ENCODE results near the gene CPT1A.

CPT1A gene

GRCh38 chr11:68727783-68728182 lies 113.9 kb downstream of the CPT1A start:
- no peak for TF ChIP-seq CTCF (IDR thresholded peaks at IDR 0.05; ENCODE audit: low read depth, low read length)
- no peak for TF ChIP-seq MAX (IDR thresholded peaks at IDR 0.05; ENCODE audit: low read depth, low read length)
- no peak for TF ChIP-seq POLR2A (IDR thresholded peaks at IDR 0.05; ENCODE audit: extremely low read depth, insufficient read length)
- no peak for TF ChIP-seq MYC (IDR thresholded peaks at IDR 0.05; ENCODE audit: low read depth, low read length)
- peak; percentile 34 for DNase-seq (ENCODE audit: low read depth)
- no peak overlapping the region for H3K4me3 ChIP-seq (ENCODE audit: low read depth, low read length)

GRCh38 chr11:68724293-68724692 lies 117.4 kb downstream of the CPT1A start:
- TF ChIP-seq MAX (IDR thresholded peaks at IDR 0.05; ENCODE audit: low read depth, low read length), result peak; percentile 37; the same call in 1 of the 2 replicates
- TF ChIP-seq MYC (IDR thresholded peaks at IDR 0.05; ENCODE audit: low read depth, low read length), result no peak
- H3K4me3 ChIP-seq (ENCODE audit: low read depth, low read length), result no peak overlapping the region
- DNase-seq (ENCODE audit: low read depth), result peak; percentile 70

- H3K4me3 ChIP-seq (ENCODE audit: low read depth, low read length), result no peak overlapping the region
- TF ChIP-seq POLR2A (IDR thresholded peaks at IDR 0.05; ENCODE audit: extremely low read depth, insufficient read length), result no peak
- no peak for TF ChIP-seq CTCF (IDR thresholded peaks at IDR 0.05; ENCODE audit: low read depth, low read length)
- TF ChIP-seq MYC (IDR thresholded peaks at IDR 0.05; ENCODE audit: low read depth, low read length), result no peak
- TF ChIP-seq MAX (IDR thresholded peaks at IDR 0.05; ENCODE audit: low read depth, low read length), result no peak
- no peak for DNase-seq (ENCODE audit: low read depth)
Observed at GRCh38 chr11:68722143-68722542, 119.6 kb downstream of the CPT1A start.

GRCh38 chr11:68721075-68721474 lies 120.6 kb downstream of the CPT1A start:
- no peak for DNase-seq (ENCODE audit: low read depth)
- TF ChIP-seq CTCF (IDR thresholded peaks at IDR 0.05; ENCODE audit: low read depth, low read length) (no peak), POLR2A (IDR thresholded peaks at IDR 0.05; ENCODE audit: extremely low read depth, insufficient read length) (no peak), MAX (IDR thresholded peaks at IDR 0.05; ENCODE audit: low read depth, low read length) (no peak), MYC (IDR thresholded peaks at IDR 0.05; ENCODE audit: low read depth, low read length) (no peak)
- no peak overlapping the region for H3K4me3 ChIP-seq (ENCODE audit: low read depth, low read length)

- H3K4me3 ChIP-seq (ENCODE audit: low read depth, low read length), result no peak overlapping the region
- DNase-seq (ENCODE audit: low read depth), result no peak
- no peak for TF ChIP-seq MAX (IDR thresholded peaks at IDR 0.05; ENCODE audit: low read depth, low read length)
- TF ChIP-seq POLR2A (IDR thresholded peaks at IDR 0.05; ENCODE audit: extremely low read depth, insufficient read length), result no peak
- no peak for TF ChIP-seq CTCF (IDR thresholded peaks at IDR 0.05; ENCODE audit: low read depth, low read length)
- TF ChIP-seq MYC (IDR thresholded peaks at IDR 0.05; ENCODE audit: low read depth, low read length), result no peak
Observed at GRCh38 chr11:68715456-68716122, 126.1 kb downstream of the CPT1A start.

- H3K4me3 ChIP-seq (ENCODE audit: low read depth, low read length), result no peak overlapping the region
- TF ChIP-seq CTCF (IDR thresholded peaks at IDR 0.05; ENCODE audit: low read depth, low read length) (no peak), MAX (IDR thresholded peaks at IDR 0.05; ENCODE audit: low read depth, low read length) (no peak)
- no peak for DNase-seq (ENCODE audit: low read depth)
Observed at GRCh38 chr11:68714060-68714856, 127.5 kb downstream of the CPT1A start.
